Hepatocyte (in vitro differentiated cells): ENCODE measurements around the gene KCNMA1.

ENCODE experiments used
- CTCF ChIP-seq: fragments of 200-600 bp; sonication (generic); IDR thresholded peaks from 2 replicates; pipeline ENCODE4 v1.5.1; 2016; ENCODE audit warnings: antibody characterized with exemption, mild to moderate bottlenecking; ENCODE audit not compliant: poor library complexity
- EZH2 ChIP-seq: fragments of 200-600 bp; sonication (generic); IDR thresholded peaks from 2 replicates; pipeline ENCODE4 v1.6.1; 2016; ENCODE audit warnings: antibody characterized with exemption, mild to moderate bottlenecking, borderline replicate concordance
- EZH2phosphoT487 ChIP-seq: fragments of 200-600 bp; sonication (generic); IDR thresholded peaks from one replicate; pipeline ENCODE4 v1.6.1; 2018; ENCODE audit warnings: antibody characterized with exemption, mild to moderate bottlenecking, low read depth, moderate library complexity; ENCODE audit not compliant: unreplicated experiment, severe bottlenecking

GRCh38 chr10:76959111-76959510, 678.5 kb downstream of the KCNMA1 start:
- no peak for TF ChIP-seq CTCF
- TF ChIP-seq EZH2: no peak
- no peak for TF ChIP-seq EZH2phosphoT487
